RKO (cell line): Measurements from ENCODE around the gene RIN2.

Source experiments
- DNase-seq: peaks from one replicate; pipeline ENCODE4 v3.0.0-alpha.2; 2016; ENCODE audit warnings: low spot score

The RIN2 gene, protein sequence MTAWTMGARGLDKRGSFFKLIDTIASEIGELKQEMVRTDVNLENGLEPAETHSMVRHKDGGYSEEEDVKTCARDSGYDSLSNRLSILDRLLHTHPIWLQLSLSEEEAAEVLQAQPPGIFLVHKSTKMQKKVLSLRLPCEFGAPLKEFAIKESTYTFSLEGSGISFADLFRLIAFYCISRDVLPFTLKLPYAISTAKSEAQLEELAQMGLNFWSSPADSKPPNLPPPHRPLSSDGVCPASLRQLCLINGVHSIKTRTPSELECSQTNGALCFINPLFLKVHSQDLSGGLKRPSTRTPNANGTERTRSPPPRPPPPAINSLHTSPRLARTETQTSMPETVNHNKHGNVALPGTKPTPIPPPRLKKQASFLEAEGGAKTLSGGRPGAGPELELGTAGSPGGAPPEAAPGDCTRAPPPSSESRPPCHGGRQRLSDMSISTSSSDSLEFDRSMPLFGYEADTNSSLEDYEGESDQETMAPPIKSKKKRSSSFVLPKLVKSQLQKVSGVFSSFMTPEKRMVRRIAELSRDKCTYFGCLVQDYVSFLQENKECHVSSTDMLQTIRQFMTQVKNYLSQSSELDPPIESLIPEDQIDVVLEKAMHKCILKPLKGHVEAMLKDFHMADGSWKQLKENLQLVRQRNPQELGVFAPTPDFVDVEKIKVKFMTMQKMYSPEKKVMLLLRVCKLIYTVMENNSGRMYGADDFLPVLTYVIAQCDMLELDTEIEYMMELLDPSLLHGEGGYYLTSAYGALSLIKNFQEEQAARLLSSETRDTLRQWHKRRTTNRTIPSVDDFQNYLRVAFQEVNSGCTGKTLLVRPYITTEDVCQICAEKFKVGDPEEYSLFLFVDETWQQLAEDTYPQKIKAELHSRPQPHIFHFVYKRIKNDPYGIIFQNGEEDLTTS

DNA sequence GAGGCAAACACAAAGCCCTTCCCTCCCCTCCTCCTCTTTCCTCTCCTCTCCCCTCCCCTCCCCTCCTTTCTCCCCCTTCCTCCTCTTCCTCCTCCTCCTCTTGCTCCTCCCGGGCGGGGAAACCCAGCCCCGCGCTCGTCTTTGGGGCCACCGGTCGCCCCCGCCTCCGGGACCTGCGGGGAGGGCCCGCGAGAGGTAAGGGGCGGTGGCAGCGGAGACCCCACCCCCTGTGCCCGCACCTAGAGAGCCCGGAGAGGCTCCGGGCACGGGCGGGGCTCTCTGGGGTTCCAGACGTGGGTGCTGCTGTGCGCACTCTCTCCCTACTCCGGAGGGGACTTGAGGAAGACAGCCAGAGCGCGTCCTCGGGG is at the start of gene RIN2:
Gene RIN2 (plus strand): TSS at position 126 of the 368 bp plus-strand sequence. CDS start 131,344 bp downstream, outside the sequence.
- no peak for DNase-seq

DNA sequence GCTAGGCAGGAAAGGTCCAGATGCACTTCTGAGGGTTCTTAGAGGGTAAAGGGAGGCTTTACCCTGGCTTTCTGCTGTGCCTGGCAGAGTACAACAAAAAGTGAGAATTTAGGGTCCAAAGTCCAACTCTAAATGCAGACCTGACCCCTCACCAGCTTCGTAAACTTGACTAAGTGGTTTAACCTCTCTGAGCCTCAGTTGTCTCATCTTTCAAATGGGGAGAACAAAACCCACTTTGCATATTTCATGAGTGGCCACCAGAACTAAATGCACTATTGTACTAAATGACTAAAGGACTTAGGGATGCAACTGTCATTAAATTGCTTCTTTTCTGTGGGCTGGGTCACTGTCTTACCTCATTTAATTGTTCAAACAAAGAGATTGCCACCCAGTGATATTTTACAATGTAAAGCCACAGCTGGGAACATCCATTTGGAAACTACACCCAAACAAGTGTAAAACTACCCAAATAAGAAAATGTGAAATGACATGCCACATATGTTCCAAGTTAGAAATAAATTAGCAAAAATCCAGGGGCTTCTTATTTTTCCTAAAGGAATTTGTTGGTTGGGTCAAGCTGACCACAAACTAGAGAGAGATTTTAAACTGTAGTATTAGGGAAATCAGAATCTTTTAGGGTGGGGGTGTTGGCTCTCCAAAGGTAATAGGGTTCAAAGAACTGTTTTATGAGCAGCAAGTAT is 48.3 kb upstream of the RIN2 start:
- DNase-seq = no peak

DNA sequence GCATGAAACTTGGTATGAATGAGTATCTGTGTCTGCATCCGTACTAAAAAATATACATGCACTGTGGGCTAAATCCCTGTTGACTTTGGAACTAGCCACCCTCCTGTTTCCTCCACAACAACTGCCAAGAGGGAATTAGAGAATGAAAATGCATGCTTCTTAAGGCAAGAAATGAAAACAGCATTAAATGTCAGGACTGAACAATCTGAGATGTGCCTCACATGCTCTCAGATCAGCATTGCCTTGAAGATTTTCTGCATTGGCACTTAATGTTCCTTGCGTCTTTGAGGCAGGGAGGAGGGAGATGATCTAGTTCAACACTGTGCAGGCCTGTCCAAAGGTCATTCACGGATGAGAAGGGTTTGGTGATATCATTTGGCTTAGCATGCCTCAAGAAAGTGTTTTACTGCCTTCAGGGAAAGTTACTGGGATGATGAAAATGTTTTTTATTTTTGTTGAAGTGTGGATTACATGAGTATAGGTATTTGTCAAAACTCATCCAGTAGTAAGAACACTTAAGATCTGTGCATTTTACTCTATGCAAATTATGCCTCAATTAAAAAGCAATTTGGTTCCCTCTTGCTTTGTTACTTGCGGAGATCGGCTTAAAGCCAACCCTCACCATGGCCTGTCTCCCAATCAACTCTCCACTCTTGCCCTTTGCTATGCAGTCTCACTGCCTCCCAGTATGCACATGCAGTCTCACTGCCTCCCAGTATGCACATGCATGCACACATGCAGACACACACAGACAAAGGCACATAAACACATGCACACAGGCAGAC is 47.5 kb upstream of the RIN2 start:
- no peak for DNase-seq

DNA sequence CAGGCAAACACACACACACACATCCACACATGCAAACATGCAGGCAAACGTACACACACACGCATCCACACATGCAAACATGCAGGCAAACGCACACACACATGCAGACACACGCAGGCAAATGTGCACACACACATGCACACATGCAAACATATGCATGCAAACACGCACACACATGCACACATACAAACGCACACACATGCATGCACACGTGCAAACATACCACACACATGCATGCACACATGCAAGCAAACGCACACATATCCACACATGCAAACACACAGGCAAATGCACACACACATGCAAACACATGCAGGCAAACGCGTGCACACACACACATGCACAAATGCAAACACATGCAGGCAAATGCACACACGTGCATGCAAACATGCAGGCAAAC is 46.9 kb upstream of the RIN2 start:
- DNase-seq = no peak

DNA sequence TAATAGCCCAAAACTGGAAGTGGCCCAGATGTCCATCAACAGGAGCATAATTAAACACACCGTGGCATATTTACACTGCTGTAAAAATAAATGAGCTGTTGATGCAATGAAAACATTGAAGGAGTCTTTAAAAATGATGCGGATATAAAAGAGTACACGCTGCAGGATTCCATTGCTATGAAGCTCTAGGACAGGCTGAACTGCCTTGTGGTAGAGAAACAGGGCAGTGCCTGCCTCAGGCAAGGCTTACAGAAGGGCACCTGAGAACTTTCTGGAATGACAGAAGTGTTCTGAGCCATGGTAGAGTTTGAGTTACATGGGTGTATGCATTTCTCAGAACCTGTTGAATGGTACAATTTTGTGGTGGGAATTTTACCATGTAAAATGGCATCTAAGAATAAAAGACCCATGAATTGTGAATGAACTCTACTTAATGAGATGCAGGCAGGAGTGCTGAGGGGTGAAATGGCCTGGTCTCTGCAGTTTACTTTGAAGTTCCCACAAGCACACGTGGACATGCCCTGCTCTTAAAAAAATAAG is 45.3 kb upstream of the RIN2 start:
- DNase-seq = no peak

DNA sequence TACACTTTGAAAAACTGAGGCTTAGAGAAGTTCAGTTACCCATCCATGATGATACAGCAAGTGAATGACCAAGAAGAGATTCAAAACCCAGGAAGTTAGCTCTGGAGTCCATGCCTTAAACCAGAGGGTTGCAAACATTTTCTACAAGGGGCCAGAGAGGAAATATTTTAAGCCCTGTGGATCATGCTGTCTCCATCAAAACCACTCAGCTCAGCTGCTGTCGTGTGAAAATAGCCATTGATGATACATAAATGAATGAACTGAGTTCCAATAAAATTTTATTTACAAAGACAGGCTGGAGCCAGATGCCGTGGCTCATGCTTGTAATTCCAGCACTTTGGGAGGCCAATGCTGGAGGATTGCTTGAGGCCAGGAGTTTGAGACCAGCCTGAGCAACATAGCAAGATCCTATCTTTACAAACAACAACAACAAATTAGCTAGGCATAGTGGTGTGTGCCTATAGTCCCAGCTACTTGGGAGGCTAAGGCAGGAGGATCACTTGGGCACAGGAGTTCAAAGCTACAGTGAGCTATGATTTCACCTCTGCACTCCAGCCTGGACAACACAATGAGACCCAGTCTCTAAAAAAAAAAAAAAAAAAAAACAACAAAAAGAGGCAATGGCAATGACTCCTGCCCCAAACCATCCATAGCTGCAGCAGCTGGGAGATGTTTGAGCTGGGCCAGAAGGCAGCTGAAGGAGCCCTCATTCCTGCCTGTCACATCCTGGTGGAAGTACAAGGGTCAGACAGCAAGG is 44.1 kb upstream of the RIN2 start:
- no peak for DNase-seq

DNA sequence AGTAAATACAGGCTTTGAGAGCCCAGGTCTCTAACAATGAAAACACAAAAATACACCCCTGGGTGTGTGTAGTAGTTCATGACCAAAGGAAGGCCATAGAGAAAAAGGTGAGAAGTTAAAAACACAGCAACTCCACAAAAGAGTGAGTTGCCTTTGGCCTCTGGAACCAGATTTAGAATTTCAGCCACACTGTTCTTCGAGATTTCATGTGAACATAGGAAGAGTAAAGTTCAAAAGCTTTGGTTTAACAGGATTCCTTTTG is 43.5 kb upstream of the RIN2 start:
- DNase-seq = no peak

DNA sequence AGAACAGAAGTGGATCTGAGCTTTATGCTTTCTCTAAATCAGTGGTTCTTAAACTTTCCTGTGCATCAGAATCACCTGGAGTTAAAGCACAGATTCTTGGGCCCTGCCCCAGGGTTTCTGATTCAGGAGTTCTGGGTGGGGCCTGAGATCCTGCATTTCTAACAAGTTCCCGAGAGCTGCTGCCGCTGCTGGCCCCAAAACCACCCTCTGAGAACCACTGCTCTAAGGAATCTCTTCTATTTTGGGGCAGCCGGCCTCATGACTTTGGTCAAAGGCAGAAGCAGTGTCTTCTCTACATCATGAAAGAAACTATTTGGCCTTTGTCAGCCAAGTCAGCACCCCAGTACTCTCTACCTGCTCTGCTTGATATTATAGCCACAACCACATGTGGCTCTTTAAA is 42.1 kb upstream of the RIN2 start:
- no peak for DNase-seq

DNA sequence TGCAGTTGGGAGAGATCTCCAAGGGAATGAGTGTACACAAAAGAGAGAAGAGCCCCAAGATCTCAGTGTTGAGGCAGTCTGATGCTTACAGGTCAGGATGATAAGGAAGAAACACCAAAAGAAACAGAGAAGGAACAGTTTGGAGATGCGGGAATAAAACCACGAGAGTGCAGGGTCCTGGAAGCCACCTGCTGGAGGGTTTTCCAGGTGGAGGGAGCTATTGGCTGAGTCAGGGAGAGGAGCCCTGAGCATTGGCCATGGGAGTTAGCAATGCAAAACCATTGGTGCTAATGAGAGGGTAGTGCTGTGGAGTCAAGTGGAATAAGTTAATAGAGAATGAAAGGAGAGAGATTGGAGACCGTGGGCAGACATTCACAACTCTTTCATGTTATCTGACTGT is 39.2 kb upstream of the RIN2 start:
- DNase-seq = no peak

DNA sequence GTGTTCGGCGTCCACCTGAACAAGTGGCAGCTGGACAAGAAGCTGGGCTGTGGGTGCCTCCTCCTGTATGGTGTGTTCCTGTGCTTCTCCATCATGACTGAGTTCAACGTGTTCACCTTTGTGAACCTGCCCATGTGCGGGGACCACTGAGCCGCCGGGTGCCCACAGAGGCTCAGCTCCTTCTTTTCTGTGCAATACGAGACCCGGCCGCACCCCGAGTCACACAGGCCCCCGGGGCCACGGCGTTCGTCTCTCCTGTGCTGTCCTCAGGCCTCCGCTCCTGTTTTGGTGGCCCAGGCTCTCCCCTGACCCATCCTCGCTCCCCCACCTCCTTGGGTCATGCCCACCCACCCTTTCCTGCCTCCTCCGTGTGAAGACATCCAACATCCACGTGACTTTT is 37.1 kb upstream of the RIN2 start:
- DNase-seq = no peak

DNA sequence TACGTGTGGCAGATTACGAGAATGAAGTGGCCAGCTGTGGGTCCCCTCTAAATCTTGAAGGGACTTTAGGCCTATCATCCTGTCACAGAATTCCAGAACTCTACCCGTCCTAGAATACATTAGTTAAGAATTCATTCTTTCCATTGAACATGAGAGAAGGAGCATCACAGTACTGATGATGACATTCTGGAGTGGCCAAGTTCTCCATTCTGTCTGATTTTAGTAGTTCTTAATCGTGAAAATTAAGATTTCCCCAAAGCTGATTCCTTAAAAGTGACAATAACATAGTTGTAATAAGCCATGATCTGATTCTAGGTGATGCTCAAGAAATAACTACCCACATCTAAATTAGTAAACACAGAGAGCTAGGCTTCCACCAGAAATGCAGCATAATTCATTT is 35.0 kb upstream of the RIN2 start:
- no peak for DNase-seq

DNA sequence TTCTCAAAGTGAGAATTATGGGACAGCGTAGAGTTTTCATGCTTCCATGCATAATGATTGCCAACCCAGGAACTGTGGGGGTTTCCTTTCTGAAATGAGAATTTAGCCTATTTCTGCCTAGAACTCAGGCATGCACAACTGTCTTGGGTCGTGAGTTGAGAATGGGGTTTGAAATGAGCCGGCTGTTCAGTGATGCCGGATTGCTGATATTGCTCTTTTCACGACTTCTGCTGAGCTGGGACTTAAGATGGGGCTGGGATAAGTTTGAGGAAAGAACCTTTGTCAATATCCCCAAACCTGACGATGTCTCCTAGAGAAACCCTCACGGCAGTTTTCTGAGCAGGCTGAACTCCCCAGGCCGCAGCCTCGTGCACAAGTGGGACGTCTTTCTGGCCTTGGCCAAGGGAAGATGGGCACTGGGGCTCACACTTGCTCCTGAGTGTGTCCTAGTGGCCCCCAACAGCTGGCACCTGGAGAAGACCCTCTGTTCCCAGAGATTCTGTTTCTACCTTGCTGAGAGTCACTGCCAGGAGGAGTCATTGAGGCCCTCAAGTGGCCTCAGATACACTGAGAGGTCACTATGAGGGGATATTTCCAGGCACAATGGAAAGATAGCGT is 34.1 kb upstream of the RIN2 start:
- no peak for DNase-seq

DNA sequence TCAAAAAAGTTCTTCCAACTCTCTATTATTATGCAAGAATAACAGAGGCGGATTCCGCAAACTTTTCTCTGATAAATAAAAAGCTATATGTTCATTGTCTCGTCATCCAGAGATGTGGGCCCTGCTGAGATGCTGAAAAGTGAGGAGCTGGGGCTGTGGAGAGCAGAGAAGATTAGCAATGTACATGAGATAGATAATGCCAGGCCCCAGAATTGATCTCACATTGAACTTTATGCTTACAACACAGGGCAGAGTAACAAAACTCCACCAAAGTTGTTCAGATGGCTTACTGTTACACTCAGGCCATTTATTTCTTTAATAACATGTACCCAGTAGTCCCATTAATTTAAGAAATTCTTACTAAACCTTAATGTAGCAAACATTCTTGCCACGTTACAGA is 32.7 kb upstream of the RIN2 start:
- DNase-seq = no peak

DNA sequence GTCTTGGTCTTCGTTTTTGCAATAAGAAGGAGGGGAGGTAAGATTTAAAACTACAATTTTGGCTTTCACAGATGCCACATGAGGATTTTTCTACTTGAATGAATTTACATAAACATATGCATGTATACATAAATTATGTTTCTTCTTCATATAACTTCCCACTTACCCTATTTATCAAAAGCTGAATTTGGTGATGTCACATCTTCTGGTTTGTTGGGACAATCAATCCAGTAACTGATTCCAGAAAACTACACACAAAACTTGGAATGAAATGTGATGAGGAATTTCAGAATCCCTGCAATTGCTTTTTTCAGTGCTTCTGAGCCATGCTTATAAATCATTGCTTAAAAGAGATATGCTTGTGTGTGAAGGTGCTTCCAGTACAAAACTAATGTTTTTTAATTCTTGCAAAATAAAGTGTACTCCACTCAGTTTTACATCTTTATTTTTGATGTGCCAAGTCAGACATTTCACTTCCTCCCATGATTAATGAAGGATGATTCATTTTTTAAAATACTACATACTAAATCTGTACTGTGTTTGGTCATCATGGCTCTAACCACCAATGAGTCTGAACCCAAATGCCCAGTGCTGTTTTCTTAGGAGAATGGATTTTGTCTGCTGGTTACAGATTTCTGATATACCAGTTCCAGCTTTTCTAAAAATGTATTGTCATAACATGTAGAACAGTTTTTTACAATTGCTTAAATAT is 32.1 kb upstream of the RIN2 start:
- peak; percentile 50 for DNase-seq

DNA sequence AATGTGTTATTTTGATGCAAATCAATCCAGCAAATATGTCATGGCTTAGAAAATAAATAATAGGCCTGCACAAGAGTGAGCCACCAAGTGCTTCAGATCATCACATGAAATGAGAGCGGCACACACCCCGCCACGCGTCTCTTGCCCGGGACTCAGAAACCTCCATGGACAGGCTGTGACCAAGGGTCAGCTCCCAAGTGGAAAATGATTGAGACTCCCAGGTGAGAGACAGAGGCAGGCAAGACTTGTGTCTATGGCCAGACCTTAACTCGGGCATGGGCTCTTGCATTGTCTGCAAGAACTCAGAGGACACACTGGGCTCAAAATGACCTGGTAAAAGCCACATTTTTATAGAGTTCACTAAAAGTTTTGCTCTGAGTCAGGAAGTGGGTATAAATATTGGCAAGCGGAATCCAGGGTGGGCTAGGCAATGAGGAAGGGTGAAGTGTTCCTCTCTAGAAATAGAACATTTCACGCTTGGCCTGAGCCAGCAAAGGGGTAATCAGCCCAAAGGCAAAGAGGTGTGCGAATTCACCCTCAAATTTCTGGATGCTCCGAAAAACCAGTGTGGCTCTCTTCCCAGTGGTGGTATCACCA is 30.7 kb upstream of the RIN2 start:
- no peak for DNase-seq

DNA sequence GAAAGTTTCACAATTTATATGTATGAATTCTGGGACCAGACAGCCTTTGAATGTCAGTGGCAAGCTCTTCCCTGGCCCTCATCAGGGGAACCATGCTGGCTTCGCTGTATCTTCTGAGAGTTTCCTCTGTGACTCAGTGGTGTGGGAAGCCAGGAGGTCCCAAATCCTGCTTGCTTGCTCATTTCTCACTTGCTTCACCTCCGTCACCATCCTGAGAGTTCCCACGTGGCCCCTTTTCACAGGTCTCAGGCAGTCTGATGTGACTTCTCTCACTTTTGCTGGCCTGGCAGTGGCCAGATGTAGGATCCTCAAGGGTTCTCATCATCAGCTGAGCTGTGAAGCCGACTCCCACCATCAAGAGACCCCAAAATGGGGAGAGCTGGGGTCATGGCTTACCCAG is 28.4 kb upstream of the RIN2 start:
- DNase-seq = no peak

DNA sequence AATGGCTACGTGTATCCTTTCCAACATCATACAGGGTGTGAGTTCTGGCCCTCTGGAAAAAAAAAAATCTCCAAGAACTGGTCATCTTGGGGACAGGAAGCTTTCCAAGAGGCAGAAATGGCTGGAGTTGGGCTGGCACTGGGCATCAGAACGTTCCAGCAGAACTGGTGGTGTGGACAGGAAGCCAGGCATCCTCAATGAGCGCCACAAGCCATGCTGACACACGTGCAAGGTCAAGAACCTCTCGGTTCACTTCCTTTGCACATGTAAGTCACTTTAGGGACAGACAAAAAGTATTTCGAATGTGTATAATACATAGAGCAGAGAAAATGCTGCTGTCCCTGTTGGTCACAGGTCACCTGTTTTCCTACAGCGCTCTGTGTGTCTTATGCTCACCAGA is 27.4 kb upstream of the RIN2 start:
- DNase-seq = no peak

DNA sequence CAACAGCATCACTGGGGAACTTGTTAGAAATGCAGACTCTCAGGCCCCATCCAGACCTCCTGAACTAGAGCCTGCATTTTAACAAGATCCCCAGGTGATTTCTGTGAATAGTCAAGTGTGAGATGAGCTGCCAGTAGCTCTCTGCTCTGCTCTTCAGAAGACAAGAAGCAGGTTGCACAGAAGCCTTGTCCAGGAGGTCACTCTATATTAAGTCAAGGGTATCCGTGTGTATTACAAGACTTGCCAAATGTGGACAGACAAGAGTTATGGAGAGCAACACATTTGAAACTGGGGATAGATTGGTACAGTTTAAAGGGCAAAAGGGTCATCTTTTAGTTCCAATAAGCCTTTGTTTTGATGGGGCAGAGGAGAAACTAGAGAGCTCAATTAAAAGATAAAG is 23.2 kb upstream of the RIN2 start:
- DNase-seq = no peak

DNA sequence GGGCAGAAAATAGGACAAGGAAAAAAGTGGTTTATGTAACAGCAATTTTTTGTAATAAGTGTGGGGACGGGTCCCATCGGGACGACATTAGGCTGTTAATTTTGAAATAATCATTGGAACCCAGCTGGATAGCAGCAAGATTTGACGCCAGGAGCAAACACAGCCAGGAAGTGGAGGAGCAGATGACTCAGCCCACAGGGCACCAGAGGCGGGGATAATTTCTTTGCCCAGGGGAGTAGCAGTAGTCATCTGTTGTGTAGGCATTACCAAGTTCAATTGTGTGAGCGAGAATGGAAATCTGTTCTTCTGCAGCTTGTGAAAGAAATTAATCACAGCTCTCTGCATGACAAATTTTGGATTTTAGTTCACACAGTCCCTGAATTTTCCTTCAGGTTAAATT is 22.6 kb upstream of the RIN2 start:
- DNase-seq = peak; percentile 80

DNA sequence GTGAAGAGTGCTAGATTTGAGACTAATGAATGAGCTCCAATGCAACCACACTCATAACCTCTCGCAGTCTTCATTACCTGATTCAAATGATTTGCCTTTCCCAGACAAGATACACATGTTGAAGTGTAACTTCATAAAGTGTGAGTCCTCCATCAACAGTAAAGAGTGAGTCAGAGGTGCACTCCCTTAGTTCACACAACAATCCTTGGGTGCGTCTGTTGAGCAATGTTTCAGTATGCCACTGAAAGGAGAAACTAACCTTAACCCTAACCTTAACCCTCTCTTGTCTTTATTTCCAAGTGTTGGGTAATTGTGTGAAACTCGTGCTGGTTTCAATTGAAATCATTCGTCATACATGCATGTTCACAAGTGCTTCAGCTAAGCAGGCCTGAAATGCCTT is 21.0 kb upstream of the RIN2 start:
- no peak for DNase-seq
